ENCODE data around the gene CHGA.

DNA sequence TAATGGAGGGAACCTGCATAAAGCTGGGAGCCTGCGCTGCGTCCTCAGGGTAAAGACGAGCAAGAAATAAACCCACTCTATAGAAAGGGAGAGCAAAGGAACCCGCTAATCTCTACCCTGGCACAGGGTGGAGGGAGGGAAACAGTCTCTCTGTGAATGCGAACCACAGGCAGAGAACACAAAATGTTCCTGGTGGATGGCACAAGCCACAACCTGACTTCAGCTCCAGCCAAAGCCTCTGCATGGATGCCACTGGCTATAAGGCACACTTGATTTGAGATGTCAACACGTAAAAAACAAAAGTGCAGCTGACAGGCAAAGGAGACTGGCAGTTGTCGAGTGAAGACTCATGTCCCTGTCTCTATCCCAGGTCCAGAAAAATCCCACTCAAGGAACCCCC, 32.4 kb downstream of the CHGA start:
- no peak for TF ChIP-seq POLR2A (IDR thresholded peaks at IDR 0.05)
- TF ChIP-seq, protein P1, sequence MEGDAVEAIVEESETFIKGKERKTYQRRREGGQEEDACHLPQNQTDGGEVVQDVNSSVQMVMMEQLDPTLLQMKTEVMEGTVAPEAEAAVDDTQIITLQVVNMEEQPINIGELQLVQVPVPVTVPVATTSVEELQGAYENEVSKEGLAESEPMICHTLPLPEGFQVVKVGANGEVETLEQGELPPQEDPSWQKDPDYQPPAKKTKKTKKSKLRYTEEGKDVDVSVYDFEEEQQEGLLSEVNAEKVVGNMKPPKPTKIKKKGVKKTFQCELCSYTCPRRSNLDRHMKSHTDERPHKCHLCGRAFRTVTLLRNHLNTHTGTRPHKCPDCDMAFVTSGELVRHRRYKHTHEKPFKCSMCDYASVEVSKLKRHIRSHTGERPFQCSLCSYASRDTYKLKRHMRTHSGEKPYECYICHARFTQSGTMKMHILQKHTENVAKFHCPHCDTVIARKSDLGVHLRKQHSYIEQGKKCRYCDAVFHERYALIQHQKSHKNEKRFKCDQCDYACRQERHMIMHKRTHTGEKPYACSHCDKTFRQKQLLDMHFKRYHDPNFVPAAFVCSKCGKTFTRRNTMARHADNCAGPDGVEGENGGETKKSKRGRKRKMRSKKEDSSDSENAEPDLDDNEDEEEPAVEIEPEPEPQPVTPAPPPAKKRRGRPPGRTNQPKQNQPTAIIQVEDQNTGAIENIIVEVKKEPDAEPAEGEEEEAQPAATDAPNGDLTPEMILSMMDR (IDR thresholded peaks at IDR 0.05): no peak

Data from Peyer's patch (tissue), 4 donors.